Measurements from ENCODE around the gene MRPS30.
A peak's percentile ranks its signal among the peaks of the same experiment; 100 is the strongest.
"Not testable (repeated sequence)": the region's sequence is repeated elsewhere in the genome, so short reads cannot be mapped to it uniquely, and the experiment has no call there.

Gene MRPS30

DNA sequence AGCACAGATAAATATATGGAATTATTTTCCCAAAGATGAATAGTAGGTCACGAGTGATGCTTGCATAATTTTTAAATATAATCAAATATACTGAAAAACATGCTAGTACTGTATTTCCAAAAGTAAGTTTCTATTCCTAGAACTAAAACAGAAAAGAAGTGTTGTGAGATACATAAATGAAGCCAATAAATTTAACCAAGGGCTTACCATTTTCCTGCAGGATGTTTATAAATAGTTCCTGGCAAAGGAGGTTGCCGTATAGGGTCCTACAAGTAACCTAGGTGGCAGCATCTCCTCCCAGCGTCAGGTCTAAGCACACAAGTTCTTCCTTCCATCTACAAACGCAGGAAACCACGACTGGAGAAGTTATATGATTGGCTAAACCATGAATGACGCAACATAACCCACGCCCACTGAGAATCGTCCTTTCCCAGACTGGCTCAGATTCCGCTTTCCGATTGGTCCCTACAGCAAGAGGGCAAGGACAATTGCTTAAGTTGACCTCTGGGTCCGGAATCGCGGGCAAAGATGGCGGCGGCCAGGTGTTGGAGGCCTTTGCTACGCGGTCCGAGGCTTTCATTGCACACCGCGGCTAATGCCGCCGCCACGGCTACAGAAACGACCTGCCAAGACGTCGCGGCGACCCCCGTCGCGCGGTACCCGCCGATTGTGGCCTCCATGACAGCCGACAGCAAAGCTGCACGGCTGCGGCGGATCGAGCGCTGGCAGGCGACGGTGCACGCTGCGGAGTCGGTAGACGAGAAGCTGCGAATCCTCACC is at the start of gene MRPS30:
TSS of gene MRPS30 (plus strand) at position 513 of the 780 bp plus-strand sequence. CDS start at position 529, 16 bp downstream.
- peak; percentile 52 for DNase-seq (ENCODE audit: low read depth)

DNA sequence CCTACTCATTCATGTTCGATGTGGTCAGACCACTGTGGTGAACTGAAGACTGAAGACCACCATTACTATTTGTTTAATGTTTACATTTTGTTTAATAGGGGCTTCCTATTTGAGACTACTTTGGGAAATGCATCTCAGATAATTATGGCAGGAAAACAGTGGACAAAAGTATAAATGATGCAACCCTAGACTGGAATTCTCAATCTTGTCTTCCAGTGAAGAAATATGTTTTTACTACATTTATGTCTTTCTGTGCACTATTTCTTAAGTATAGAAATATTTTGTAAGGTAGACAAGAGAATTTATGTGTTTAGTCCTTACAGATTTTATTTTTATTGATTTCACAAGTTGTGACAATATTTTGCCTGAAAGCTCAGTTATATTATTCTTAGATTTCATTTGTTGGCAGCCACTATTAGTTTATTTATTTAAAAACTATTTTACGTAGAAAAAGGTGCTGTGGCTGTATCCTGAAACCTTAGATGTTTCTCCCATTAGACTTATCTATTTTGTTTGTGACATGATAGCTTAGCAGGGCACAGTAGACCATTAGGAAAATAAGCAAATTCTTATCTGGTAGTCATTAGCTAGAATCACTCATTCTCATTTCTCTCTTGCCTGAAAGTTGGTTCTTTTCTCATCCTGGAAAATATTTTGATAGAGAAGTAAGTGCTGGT is 39.4 kb upstream of the MRPS30 start:
- DNase-seq (ENCODE audit: low read depth), result no peak

- DNase-seq (ENCODE audit: low read depth), result no peak
Measured at GRCh38 chr5:44769877-44770209, 38.9 kb upstream of the MRPS30 start.

DNA sequence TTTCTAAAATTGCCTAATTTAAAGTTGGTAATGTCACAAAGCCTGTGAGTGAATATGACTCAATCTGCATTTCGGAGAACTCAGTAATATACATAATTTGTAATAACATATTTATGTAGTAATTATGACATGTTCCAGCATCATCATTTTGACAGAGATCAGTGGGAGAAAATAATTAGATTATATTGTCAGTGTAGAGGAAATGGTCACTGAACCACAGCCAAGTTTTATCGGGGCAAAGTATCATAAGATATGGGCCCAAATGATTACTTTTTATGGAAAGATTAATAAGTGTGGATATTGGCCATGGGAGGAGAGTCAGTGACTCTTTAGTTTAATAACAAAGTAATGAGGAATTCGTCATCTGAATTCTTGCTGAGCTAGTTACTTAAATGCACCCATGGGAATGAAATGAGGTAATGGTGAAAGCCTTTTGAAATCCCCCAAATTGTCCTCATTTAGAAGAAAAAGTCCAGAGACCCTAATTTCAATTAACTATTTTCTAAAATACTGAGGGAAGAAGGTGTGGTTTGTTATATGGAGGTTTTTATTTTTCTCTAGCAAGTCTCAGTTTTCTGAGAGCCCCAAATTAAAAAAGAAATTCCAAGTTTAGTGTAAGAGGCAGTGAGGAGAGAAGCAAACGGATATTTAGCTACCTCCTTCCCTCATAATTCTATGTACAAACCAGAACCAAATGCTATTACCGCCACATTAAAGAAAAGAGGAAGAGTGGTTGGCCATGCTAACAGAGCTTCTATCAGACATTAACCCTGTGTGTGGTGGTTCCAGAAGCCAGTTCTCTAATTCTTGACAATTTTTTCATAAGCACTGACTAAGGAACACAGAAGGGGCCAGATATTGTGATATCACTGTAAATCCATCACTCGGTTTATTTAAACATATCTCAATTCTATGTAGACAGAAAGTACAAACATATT is 37.7 kb upstream of the MRPS30 start:
- no peak for DNase-seq (ENCODE audit: low read depth)

GRCh38 chr5:44772397-44772796 is 36.4 kb upstream of the MRPS30 start:
- not testable (repeated sequence) for DNase-seq (ENCODE audit: low read depth)

DNA sequence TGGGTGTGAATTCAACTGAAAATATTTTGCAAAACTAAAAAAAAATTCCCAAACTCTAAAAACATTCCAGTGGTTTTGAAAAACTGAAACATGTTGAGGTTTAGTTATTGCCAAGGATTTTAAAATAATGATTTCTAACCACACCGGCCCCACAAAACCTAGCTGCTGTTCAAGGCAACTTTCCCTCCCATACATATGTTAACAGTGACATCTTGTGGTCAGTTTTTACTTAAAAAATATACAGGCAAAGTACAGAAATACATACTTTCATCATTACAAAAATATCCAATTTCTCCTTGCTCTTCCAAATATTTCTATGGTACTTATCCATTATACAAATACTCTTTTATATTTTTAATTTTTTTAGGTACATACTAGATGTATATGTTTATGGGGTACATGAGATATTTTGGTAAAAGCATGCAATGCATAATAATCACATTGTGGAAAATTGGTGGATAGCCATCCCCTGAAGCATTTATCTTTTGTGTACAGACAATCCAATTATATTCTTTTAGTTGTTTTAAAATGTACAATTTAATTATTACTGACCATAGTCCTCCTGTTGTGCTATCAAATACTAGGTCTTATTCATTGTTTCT is 34.4 kb upstream of the MRPS30 start:
- no peak for DNase-seq (ENCODE audit: low read depth)

DNA sequence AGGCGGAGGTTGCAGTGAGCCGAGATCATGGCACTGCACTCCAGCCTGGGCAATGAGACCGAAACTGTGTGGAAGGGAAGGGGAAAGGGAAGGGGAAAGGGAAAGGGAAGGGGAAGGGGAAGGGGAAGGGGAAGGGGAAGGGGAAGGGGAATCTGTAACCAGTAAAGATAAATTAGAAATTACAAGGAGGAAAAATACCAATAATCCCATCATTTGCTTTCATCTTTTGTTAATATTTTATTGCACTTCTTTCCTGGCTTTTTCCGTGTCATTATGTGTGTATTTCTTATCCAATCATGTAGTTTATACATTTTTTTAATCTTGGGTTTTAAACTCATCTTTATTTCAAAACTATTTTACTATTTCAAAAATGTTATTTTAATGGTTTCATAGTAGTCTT is 29.6 kb upstream of the MRPS30 start:
- DNase-seq (ENCODE audit: low read depth), result no peak

DNA sequence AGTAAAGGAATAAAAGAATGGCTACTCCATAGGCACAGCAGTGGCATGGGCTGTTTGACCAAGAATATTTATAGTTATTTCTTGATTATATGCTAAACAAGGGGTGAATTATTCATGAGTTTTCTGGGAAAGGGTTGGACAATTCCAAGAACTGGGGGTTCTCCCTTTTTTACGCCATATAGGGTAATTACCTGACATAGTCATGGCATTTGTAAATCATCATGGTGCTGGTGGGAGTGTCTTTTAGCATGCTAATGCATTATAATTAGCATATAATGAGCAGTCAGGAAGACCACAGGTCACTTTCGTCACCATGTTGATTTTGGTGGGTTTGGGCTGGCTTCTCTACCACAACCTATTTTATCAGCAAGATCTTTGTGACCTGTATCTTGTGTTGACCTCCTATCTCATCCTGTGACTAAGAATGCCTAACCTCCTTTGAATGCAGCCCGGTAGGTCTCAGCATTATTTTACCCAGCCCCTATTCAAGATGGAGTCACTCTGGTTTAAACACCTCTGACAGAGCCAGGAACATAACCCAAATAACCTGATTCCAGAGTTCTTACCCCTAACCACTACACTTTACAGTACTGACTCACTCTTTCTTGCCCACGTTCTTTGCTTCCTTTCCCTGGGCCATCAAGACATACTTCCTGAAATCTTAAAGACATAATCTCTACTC is 25.0 kb upstream of the MRPS30 start:
- no peak for DNase-seq (ENCODE audit: low read depth)

DNA sequence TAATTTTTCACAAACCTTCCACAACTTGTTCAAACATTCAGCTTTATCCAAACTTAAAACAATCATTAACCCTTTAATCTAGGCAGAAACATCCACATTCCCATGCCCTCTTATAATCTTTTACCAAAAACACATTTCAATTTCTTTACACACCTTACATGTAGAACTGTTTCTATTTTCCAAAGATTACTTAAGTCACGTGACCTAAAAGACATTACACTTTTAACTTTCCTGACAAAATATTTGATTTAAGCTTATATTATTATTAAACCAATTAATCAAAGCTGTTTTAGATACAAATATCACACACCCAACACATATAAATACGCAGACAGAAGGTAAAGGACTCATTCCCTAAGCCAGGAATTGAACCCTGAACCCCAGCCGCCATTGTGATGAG is 21.0 kb upstream of the MRPS30 start:
- DNase-seq (ENCODE audit: low read depth), result no peak

DNA sequence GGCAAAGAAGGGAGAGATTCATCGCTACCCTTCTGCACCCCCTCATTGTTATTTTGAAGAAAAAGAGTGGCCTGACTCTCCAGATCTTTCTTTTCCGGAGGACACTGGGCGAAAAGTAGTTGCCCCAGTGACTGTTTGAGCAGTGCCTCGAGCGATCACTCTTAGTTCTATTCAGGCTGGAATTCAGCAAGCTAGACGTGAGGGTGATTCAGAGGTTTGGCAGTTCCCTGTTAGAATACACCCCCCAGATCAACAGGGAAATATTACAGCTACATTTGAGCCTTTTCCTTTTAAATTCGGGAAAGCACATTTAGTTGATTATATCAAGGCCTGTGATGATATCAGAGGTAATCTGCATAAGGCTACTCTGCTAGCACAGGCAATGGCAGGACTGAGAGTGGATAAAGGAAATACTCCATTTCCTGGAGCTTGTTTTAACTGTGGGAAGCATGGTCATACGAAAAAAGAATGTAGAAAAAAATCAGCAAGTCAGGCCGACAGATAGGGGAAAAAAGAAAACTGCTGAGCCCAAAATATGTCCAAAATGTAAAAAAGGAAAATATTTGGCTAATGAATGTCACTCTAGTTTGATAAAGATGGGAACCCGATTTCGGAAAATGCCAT is 19.3 kb upstream of the MRPS30 start:
- DNase-seq (ENCODE audit: low read depth), result not testable (repeated sequence)

- not testable (repeated sequence) for DNase-seq (ENCODE audit: low read depth)
Measured at GRCh38 chr5:44792031-44792673, 16.6 kb upstream of the MRPS30 start.

DNA sequence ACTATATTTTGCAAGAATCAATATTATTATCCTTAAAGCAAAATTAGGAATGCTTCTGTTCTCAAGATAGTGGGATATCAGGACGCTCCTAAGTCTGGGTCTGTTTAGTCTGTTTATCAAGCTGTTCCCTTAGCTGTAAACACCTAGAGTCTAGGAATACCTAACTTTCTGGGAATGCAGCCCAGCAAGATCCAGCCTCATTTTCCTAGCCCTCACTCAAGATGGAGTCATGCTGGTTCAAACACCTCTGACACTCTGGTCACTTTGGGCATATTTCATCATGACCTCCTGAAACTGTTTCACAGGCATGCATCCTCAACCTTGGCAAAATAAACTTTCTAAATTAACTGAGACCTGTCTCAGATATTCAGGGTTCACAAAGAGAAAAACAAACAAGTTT is 14.4 kb upstream of the MRPS30 start:
- DNase-seq (ENCODE audit: low read depth), result no peak

- no peak for DNase-seq (ENCODE audit: low read depth)
Measured at GRCh38 chr5:44795496-44795895, 13.3 kb upstream of the MRPS30 start.

DNA sequence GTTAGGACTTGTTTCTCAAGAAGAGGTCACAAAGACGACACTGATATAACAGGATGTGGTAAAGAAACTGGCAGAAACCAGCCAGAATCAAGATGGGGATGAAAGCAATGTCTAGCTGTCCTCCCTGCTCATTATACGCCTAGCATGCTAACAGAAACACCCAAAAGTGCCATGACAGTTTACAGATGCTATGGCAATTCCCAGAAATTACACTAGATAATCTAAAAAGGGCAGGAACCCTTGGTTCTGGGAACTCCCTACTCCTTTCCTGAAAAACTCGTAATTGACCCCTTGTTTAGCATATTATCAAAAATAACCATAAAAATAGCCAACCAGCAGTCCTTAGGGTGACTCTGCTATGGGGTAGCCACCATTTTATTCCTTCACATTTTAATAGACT is 10.9 kb upstream of the MRPS30 start:
- DNase-seq (ENCODE audit: low read depth), result no peak

- no peak for DNase-seq (ENCODE audit: low read depth)
Measured at GRCh38 chr5:44801992-44802391, 6.8 kb upstream of the MRPS30 start.

GRCh38 chr5:44806608-44807007 is 2.1 kb upstream of the MRPS30 start:
- DNase-seq (ENCODE audit: low read depth), result no peak

GRCh38 chr5:44807269-44807668 is 1.5 kb upstream of the MRPS30 start:
- no peak for DNase-seq (ENCODE audit: low read depth)

- peak; percentile 21 for DNase-seq (ENCODE audit: low read depth)
Measured at GRCh38 chr5:44809215-44809955, 638 bp downstream of the MRPS30 start.

DNA sequence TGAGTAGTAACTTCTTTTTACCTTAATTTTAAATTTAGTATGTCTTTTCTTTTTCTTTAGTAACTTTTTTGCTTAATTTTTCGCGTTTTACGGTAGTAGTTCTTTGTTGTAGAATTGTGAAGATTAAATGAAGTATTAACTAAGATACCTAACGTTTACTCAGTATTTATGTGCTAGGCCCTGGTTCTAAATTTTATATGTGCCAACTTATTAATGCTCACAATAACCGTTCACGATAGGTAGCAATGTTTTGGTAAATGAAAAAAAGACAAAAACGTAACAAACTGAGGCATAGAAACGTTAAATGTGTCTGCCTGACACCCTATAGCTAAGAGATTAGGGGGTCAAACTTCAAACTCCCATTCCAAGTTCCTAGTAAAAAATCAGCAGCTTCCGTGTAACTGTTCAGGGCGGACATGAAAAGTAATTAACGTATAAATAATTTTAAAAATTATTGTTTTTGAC is 1.2 kb downstream of the MRPS30 start:
- no peak for DNase-seq (ENCODE audit: low read depth)

- DNase-seq (ENCODE audit: low read depth), result no peak
Measured at GRCh38 chr5:44814761-44815160, 6.0 kb downstream of the MRPS30 start.

Data from stimulated activated CD8-positive, alpha-beta memory T cell treated with anti-CD3 and anti-CD28 coated beads, Interleukin-15, amount 100 ng/mL, for 24 hours (primary cell).